Natural killer cell treated with Interleukin-12 subunit alpha and Interleukin-12 subunit beta and Interleukin-15 and Interleukin-18, amount 100 ng/mL, for 72 hours (primary cell): ENCODE results near the gene KIRREL3. TPM values are rescaled to one million over a fixed set of nuclear protein-coding genes. Genes with fewer than 3 reads are reported as not detected.

Experiments
- ATAC-seq, 2 donors: fragments of 150-1000 bp; cut with Tn5 transposase in 1 of 2; sonication (Bioruptor Pico), chemical (Tn5 transposase) in 1 of 2; 2 replicates each; pipeline ENCODE4 v1.10.0; 2021
- DNase-seq: peaks from one replicate; pipeline ENCODE4 v3.0.0; 2022; ENCODE audit warnings: low spot score
- H3K27ac Mint-ChIP-seq, 2 donors: 1 replicate in 1 of 2; 2 replicates in 1 of 2; pipeline ENCODE4 v1.8.0; 2022; ENCODE audit warnings: mixed read lengths in 2 of 2, mild to moderate bottlenecking in 1 of 2, moderate library complexity in 1 of 2
- H3K27me3 Mint-ChIP-seq, 2 donors: 1 replicate in 1 of 2; 2 replicates in 1 of 2; pipeline ENCODE4 v1.8.0; 2022; ENCODE audit warnings: mixed read lengths in 2 of 2
- H3K36me3 Mint-ChIP-seq: one replicate; pipeline ENCODE4 v1.8.0; 2022; ENCODE audit warnings: mixed read lengths
- H3K4me1 Mint-ChIP-seq, 2 donors: 1 replicate in 1 of 2; 2 replicates in 1 of 2; pipeline ENCODE4 v1.8.0; 2022; ENCODE audit warnings: low read depth in 2 of 2, mixed read lengths in 2 of 2, mild to moderate bottlenecking in 1 of 2
- H3K4me3 Mint-ChIP-seq: one replicate; pipeline ENCODE4 v1.8.0; 2022; ENCODE audit warnings: mixed read lengths
- H3K9me3 Mint-ChIP-seq: 2 replicates; pipeline ENCODE4 v1.8.0; 2022; ENCODE audit warnings: mixed read lengths
- total RNA-seq, 2 donors: library from RNA; stranded (reverse); gene quantifications; one replicate each; pipeline ENCODE4 v1.2.3, GENCODE V29; 2022

KIRREL3 gene
- total RNA-seq, 2 donors from 2014 or later, result not detected

DNA sequence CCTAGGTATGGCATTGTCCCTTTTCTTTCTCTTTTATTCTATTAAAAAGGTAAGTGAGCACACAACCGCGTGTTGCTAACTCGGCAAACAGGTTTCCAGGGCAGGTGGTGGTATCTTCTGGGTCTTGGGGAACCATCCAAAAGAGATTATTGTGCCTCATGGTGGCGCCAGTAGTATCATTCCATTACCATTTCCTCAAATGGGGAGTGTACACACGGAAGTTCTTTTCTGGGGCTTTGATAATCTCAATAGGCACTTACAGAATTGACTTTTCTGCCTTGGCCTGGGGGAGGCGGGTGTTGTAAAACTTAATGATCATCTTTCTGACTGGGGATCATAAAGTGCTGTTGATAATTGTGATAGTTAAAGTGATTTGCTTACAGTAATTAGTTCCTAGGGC, 234.1 kb downstream of the KIRREL3 start:
- Mint-ChIP-seq H3K27me3 (peaks cover 12 to 14% of the 10 kb centered on the region in 2 donors), H3K36me3 (no peaks in the 10 kb centered on the region), H3K9me3 (no peaks in the 10 kb centered on the region), H3K4me1 (no peaks in the 10 kb centered on the region), H3K4me3 (no peak overlapping the region), H3K27ac (no peak overlapping the region)
- no peak for DNase-seq
- no peak for ATAC-seq

DNA sequence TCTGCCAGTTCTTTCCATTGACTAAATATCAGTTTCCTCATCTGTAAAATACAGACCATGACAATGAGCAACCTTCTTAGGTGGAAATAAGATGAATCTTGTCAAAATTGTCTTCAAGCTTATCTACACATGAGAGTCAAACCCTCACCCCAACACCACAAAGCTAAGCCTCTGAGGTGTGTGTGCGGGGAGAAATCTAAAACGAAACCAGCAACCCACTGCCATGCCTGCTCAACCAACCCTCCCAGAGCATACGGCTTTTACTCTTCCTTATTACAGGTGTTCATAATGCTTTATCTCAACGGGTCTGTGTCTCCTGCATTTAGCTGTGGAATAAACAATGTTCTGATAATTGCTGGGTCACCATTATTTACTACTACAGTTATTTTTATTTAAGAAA, 235.4 kb downstream of the KIRREL3 start:
- Mint-ChIP-seq H3K9me3 (no peaks in the 10 kb centered on the region), H3K27ac (no peak overlapping the region), H3K36me3 (no peaks in the 10 kb centered on the region), H3K27me3 (peaks cover 14 to 15% of the 10 kb centered on the region in 2 donors), H3K4me3 (no peak overlapping the region), H3K4me1 (no peaks in the 10 kb centered on the region)
- no peak for DNase-seq
- no peak for ATAC-seq

DNA sequence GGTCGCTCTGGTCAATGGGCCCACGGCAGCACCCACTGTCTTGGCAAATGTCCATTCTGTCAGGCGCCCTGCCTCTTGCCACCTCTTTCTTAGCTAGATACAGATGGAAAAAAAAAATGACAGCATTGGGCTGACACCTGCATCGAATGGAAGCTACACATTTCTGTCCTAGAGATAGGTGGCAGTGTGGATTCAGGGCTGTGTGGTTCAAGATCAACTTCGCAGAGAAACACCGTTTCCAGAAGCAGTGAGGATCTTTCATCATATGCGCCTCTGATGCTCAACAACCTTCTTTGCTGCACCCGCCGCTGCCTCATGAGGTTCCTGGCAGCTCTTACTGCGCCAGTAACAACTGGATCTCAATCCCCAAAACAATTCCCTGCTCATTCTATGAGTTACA, 236.3 kb downstream of the KIRREL3 start:
- no peak overlapping the region for H3K4me3 Mint-ChIP-seq
- no peak for DNase-seq
- no peaks in the 10 kb centered on the region for H3K9me3 Mint-ChIP-seq
- no peaks in the 10 kb centered on the region for H3K36me3 Mint-ChIP-seq
- peaks cover 14 to 15% of the 10 kb centered on the region in 2 donors for H3K27me3 Mint-ChIP-seq
- no peaks in the 10 kb centered on the region for H3K4me1 Mint-ChIP-seq
- H3K27ac Mint-ChIP-seq, result no peak overlapping the region
- ATAC-seq, result no peak

DNA sequence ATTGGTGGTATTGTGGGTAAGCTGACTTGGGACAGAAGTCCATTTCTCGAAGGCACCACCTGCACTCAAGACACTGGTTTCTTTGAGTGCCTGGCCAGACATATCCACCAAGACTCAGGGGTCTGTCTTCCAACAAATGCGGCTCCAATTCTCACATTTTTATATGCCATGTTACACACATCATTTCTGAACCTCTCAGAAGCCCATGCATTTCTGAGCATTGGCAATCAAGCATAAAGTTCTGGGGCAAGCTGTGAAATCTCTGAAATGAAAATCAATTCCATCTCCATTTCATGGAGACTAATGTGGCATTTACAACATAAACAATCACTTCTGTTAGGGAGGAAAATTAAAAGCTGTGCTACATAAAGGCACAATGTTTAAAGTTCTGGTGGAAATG, 243.7 kb downstream of the KIRREL3 start:
- Mint-ChIP-seq H3K4me3 (no peak overlapping the region), H3K4me1 (no peaks in the 10 kb centered on the region), H3K27ac (no peak overlapping the region), H3K36me3 (no peaks in the 10 kb centered on the region), H3K9me3 (no peaks in the 10 kb centered on the region), H3K27me3 (peaks cover 6 to 15% of the 10 kb centered on the region in 2 donors)
- DNase-seq (no peak), ATAC-seq (no peak)

DNA sequence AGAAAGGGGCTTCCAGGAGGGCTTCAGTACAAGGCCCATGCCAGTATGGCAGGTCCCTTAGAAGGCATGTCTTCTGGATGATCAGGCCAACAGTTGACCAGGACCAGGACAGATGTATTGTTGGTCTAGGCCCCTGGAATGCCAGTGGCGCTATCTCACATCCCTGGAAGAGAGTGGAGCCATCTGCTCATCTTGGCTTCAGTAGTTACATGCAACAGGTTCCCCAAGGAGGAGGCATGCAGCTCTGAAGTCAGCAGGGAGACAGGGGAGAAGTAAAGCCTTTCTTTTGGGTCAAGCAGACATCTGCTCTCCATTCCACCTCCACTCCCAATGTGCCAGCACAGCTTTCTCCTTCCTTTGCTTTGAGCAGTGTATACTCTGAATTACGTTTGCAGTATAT, 244.1 kb downstream of the KIRREL3 start:
- Mint-ChIP-seq H3K36me3 (no peaks in the 10 kb centered on the region), H3K4me1 (no peaks in the 10 kb centered on the region), H3K4me3 (no peak overlapping the region), H3K9me3 (no peaks in the 10 kb centered on the region), H3K27ac (no peak overlapping the region), H3K27me3 (peaks cover 6 to 15% of the 10 kb centered on the region in 2 donors)
- ATAC-seq (no peak), DNase-seq (no peak)

DNA sequence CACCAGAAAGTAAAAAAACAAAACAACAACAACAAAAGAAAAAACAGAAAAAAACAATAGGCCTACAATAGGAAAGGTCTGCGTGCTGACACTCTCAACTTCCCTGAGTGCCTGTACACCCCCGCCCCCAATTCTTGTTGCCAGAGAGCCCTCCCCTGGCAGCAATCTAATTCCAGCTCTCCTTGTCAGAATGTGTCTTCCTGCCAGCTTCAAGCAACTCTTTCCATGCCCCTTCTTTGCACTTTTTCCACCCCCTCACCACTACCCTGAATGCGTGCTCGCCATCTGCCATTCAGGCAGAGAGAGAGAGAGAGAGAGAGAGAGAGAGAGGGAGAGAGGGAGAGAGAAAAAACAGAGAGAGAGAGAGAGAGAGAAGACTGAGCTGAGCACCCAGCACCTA, 245.0 kb downstream of the KIRREL3 start:
- DNase-seq (no peak), ATAC-seq (no peak)
- Mint-ChIP-seq H3K27me3 (peaks cover 6 to 15% of the 10 kb centered on the region in 2 donors), H3K4me1 (no peaks in the 10 kb centered on the region), H3K9me3 (no peaks in the 10 kb centered on the region), H3K27ac (no peak overlapping the region), H3K4me3 (no peak overlapping the region), H3K36me3 (no peaks in the 10 kb centered on the region)

DNA sequence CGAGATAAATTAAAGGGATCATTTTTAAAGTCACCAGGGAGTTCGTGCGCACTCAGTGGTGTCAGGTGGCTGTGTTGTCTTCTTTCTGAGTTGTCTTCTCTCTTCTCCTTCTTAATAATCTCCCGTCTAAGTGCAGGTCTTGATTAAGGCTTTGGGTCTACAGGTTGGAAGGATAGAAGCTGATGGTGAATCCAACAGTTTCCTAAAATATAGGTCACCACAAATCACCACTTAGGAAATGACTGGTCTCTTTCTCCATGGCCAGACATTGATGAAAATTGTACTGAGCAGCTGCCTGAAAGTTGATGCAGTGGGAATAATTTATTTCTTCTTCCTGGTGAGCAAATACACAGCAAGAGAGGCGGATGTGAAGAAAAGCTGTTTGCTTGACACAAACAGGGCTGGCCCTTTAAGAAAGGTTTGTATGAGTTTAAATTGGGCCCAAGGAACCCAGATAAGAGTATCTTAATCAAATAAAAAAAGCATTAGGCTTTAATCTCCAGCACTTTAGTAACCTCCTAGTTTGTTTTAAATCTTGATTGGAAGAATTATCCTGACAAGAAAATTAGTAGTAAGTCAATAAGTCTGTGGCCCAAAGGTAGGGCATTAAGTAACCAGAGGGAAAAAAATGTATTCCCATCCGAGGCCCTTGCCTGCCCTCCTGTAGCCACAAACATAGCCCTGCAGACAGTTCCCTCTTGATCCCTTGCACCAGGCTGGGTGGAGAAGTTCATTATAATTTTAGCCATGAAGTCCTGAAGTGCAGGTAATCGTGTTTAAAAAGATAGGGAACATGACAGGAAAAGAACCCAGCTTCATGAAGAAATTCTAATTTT, 245.8 kb downstream of the KIRREL3 start:
- Mint-ChIP-seq H3K27ac (no peak overlapping the region), H3K27me3 (peaks cover 6 to 12% of the 10 kb centered on the region in 2 donors), H3K36me3 (no peaks in the 10 kb centered on the region), H3K9me3 (no peaks in the 10 kb centered on the region), H3K4me3 (no peak overlapping the region), H3K4me1 (peaks cover 0 to under 1% of the 10 kb centered on the region in 2 donors)
- ATAC-seq (no peak), DNase-seq (no peak)

DNA sequence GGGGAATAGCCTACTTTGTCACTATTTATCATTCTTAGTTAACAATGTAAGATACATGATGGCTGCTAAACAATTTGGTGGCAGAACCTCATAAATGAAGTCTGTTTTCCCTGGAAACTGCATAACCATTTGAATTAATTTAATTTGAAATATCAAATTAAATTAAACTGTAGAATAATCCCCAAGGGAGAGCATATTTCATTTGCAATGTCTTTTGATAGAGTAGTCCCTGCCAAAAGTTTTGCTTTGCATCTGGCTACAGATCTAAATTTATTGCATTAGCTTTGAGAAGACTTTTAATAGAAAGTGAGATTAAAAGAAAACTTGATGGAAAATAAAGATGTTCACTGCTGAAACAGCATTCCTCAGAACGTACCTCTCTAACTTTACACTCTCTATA, 246.6 kb downstream of the KIRREL3 start:
- no peaks in the 10 kb centered on the region for H3K36me3 Mint-ChIP-seq
- DNase-seq (no peak), ATAC-seq (no peak)
- peaks cover 6 to 12% of the 10 kb centered on the region in 2 donors for H3K27me3 Mint-ChIP-seq
- no peak overlapping the region for H3K27ac Mint-ChIP-seq
- H3K4me1 Mint-ChIP-seq, result peaks cover 5 to 9% of the 10 kb centered on the region in 2 donors
- no peak overlapping the region for H3K4me3 Mint-ChIP-seq
- H3K9me3 Mint-ChIP-seq, result no peaks in the 10 kb centered on the region

DNA sequence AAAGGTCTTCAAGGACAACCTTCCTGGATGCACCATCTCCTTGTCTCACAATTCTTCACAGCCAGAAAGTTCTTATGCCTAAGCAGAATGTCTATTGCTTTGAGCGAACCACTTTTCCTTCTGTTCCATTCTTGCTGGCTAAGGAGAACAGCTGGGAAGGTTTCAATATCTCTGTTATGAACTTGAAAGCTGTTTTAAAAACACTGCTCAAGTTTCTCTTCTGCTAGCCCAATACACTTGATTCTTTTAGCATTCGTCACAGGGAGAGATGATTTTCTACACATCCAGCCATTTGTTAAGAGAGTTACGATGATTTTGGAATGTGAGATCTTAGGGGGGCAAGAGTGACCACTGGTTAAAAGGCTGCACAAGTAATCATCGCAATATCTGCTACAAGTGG, 249.3 kb downstream of the KIRREL3 start:
- ATAC-seq (no peak), DNase-seq (no peak)
- Mint-ChIP-seq H3K27me3 (peaks cover 6 to 12% of the 10 kb centered on the region in 2 donors), H3K36me3 (no peaks in the 10 kb centered on the region), H3K4me1 (peaks cover 14 to 26% of the 10 kb centered on the region in 2 donors), H3K4me3 (no peak overlapping the region), H3K9me3 (no peaks in the 10 kb centered on the region), H3K27ac (no peak overlapping the region)

DNA sequence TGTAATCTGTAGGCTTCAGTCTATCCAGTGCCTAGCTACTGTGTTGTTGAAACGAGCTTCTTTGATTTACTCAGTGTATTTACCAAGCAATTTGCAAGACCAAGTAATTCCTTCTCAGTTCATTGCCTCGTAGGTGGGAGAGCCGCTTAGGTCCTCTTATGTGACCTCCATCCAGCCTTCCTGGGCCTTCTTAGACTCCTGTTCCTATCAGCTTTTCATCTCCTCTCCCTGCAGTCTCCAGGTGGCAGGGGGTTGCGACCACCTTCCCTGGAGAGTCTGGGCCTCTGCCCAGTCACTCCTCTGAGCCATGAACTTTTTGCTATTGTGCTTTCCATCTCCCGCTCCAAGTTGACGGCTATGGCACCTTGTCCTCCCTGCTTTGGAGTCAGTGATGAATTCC, 251.8 kb downstream of the KIRREL3 start:
- Mint-ChIP-seq H3K36me3 (no peaks in the 10 kb centered on the region), H3K27me3 (peaks cover 2 to 6% of the 10 kb centered on the region in 2 donors), H3K4me1 (peaks cover 14 to 43% of the 10 kb centered on the region in 2 donors), H3K9me3 (no peaks in the 10 kb centered on the region), H3K4me3 (no peak overlapping the region), H3K27ac (peak overlapping the region; percentile 22 to 70)
- ATAC-seq (no peak), DNase-seq (no peak)

DNA sequence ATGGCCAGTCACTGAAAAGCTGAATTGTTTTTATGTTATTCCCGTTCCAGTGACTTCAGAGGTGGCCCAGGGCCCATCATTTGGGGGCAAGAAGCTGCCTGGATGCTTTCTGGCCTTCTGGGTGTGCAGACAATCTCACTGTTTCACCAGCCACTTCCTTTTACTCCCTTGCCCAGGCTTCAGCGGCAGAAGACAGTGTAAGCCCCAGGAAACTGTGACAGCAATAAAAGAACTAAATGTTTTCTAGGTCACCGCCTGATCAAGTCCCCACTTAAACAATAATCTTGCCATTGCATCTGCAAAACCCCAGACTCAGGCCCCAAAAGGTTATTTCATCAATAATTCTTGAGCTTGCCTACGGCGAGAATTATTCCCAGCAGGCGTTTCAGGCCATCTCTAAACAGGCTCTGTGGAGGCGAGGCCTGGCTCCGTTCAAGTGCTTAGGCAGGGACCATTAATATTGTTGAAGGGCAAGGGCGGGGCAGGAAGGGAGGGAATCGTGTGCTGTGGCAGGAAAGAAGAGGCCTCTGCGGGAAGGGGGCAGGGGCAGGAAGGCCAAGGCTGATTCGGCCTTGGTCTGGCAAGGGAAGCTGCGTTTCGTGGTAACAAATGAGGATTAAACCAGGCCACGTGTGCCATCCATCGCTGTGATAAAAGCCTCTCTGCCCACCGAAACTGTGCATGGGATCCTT, 252.3 kb downstream of the KIRREL3 start:
- DNase-seq (no peak), ATAC-seq (peak in 1 of 2 donors; percentile 67)
- no peaks in the 10 kb centered on the region for H3K9me3 Mint-ChIP-seq
- H3K27me3 Mint-ChIP-seq, result peaks cover 5 to 6% of the 10 kb centered on the region in 2 donors
- H3K27ac Mint-ChIP-seq, result peak overlapping the region; percentile 22 to 70
- peak overlapping the region; percentile 13 for H3K4me3 Mint-ChIP-seq
- peaks cover 14 to 46% of the 10 kb centered on the region in 2 donors for H3K4me1 Mint-ChIP-seq
- H3K36me3 Mint-ChIP-seq, result no peaks in the 10 kb centered on the region

DNA sequence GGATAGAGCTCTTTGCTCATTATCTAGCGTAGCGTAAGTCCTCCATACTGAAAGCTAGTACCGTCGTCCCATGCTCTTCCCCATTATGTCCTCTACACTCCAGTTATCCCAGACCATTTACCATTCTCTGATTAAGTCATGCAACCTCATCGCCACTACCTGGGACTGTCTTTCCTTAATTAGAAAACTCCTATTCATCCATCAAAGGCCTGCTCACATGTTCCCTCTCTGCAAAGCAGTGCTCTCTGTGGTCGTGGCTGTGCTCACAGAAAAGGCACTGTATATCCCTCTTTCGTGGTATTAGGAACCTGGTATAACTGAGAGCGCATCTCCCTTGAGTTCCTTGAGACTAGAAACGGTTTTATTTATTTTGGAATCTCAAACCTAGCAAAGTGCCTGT, 253.3 kb downstream of the KIRREL3 start:
- Mint-ChIP-seq H3K9me3 (no peaks in the 10 kb centered on the region), H3K36me3 (no peaks in the 10 kb centered on the region), H3K4me1 (peaks cover 14 to 52% of the 10 kb centered on the region in 2 donors), H3K27ac (no peak overlapping the region), H3K4me3 (no peak overlapping the region), H3K27me3 (peaks cover 0 to 3% of the 10 kb centered on the region in 2 donors)
- ATAC-seq (no peak), DNase-seq (no peak)

DNA sequence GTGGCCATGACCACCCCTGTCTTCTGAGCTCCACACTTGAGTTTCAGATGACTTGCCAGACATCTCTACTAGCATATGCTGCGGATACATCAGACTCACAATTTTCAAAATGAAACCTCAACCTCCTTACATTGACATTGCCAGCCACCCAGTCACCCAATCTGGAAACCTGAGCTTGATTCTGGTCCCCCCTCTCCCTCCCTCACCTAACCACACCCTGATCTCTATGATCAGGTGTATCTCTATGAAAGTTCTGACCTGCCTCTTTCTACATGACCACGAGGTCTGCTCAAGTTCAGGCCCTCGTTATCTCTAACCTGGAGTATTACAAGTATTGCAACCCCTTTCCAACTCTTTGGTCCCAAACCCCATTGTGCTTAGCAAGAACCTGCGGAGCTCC, 254.1 kb downstream of the KIRREL3 start:
- no peak for DNase-seq
- H3K27me3 Mint-ChIP-seq, result peaks cover 0 to 3% of the 10 kb centered on the region in 2 donors
- no peak overlapping the region for H3K4me3 Mint-ChIP-seq
- no peak overlapping the region for H3K27ac Mint-ChIP-seq
- H3K9me3 Mint-ChIP-seq, result no peaks in the 10 kb centered on the region
- H3K4me1 Mint-ChIP-seq, result peaks cover 14 to 54% of the 10 kb centered on the region in 2 donors
- no peaks in the 10 kb centered on the region for H3K36me3 Mint-ChIP-seq
- ATAC-seq, result no peak

DNA sequence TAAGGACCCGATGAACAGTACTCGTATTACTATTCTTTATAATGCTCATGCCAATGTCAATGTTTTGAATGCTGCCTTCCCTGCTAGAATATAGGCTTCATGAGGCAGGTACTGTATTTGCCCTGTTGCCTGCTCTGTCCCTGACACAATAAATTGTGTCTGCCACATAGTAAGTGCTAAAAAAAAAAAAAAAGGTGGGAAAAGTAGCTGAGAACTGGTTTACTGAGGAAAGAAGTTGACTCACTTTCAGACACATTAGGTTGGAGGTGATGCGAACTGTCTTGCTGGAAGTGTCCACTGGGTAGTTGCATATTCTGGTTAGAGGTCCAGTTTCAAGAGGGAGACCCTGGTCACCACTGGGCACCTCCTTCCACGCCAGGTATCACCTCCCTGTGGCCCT, 255.9 kb downstream of the KIRREL3 start:
- ATAC-seq (peak; percentile 41 to 70), DNase-seq (no peak)
- Mint-ChIP-seq H3K4me3 (no peak overlapping the region), H3K9me3 (no peaks in the 10 kb centered on the region), H3K36me3 (no peaks in the 10 kb centered on the region), H3K4me1 (peaks cover 14 to 52% of the 10 kb centered on the region in 2 donors), H3K27me3 (peaks cover 0 to 3% of the 10 kb centered on the region in 2 donors), H3K27ac (no peak overlapping the region)
